Measurements from ENCODE around the gene RANBP3. TPM values are rescaled to one million over a fixed set of nuclear protein-coding genes. Genes with fewer than 3 reads are reported as not detected.
"Not testable (repeated sequence)": the region's sequence is repeated elsewhere in the genome, so short reads cannot be mapped to it uniquely, and the experiment has no call there.

Gene RANBP3
- total RNA-seq, 1 donor from 2014 or later: 78.8 TPM

DNA sequence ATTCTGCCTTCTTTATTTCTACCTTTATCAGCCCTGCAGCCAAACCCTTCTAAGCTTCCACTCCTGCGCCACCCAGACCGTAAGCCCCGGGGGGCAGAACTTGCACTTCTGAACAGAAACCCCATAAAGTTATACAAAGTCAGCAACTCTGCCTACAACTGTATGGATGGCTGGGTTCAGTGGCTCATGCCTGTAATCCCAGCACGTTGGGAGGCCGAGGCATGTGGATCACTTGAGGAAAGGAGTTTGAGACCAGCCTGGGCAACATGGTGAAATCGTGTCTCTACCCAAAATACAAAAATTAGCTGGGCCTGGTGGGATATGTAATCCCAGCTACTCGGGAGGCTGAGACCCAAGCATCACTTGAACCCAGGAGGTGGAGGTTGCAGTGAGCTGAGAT lies 10.4 kb downstream of the RANBP3 start:
- no peak for DNase-seq (ENCODE audit: low read depth)

DNA sequence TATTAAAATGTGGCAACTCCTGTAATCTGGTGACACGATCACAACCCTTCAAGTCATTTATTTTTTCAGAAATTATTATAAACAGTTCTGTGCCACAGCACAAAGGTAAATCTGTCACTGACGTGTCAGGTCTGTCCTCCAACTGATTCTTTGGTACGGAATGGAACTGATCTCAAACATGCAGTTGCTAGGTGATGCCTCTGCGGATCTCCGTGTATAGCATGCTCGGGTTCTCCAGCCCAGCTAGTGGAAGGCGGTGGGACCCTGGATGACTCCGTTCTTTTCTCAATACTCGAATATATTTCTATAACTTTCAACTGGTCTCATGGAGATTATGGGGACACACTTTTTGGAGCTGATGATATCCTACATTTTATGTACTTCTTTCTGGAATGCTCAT lies 11.0 kb downstream of the RANBP3 start:
- no peak for DNase-seq (ENCODE audit: low read depth)

DNA sequence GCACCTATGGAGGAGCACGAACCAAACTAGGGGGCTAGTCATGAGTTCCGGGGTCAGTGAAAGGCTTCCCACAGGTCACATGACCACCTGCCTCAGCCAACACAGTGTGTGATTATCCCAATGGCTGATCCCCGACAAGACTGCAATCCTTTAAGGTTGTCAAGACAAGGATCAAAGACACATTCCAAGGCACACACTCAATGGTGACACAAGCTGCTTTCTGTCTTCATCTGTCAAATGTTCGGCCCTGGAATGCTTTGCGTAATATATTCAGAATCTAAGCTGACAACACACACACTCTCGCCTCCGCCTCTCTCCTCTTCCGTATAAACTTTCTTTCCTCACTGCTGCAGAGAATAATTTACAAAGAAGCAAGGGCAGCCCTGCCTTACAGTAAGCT lies 11.7 kb downstream of the RANBP3 start:
- DNase-seq (ENCODE audit: low read depth): no peak

DNA sequence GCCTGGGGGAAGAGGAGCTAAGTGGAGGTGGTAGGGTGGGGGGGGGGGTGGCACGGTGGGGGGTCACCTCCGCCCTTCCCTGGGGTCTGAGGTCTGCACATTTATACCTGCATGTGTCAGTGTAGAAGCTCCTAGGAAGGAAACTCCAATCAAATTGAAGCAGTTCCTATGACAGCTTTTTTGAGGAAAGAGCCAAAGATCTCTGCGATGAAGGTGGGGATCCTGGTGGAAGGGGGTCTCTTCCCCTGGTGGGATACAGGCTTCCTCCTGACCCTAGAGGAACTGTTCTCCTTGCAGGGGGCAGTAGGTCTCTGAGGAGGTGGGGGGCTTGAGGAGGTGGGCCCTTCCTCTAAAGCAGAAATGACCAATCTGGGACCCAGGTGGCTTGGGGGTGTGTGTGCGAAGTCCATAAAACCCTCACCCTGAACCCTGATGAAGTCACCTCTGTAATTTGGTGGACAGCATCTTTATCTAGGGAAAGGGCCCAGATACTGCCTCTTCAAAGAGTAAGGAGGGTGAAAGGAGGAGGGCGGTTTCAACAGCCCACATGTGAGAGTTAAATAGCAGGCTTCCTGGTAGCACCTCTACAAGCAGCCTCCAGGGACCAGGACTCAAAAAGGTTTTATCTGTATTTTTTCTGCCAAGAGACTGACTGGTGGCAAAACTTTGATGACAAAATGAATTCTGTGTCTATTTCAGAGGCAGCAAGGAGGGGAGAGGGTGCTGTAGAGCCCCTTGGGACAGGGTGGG lies 12.9 kb downstream of the RANBP3 start:
- DNase-seq (ENCODE audit: low read depth): no peak

DNA sequence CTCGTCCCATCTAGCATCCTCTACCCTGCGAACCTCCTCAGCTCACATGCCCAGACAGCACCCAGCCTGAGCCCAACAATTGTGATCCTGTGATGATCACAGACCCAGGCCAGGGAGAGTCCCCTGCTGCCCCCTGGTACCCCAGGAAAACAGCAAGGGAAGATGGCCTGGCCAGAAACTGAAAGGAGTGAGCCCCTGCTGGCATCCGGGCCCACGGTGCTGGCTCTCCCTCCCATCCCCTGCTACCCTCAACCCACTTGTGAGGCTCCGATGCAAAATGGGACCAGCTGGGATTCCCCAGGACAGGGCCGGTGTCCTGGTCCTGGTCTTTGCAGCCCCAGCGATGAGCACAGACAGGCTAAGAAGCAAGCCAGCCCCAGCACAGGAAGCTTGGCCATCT lies 14.1 kb downstream of the RANBP3 start:
- no peak for DNase-seq (ENCODE audit: low read depth)

DNA sequence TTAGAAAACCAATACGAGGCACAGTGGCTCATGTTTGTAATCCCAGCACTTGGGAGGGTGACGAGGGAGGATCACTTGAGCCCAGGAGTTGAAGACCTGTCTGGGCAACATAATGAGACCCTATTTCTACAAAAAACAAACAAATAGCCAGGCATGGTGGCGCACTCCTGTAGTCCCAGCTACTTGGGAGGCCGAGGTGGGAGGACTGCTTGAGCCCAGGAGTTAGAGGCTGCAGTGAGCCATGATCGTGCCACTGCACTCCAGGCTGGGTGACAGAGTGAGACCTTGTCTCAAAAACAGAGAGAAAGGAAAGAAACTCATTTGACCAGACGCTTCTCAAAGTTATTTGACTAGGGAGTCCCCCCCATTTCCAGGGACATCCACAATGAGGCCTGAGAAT lies 14.7 kb downstream of the RANBP3 start:
- not testable (repeated sequence) for DNase-seq (ENCODE audit: low read depth)

DNA sequence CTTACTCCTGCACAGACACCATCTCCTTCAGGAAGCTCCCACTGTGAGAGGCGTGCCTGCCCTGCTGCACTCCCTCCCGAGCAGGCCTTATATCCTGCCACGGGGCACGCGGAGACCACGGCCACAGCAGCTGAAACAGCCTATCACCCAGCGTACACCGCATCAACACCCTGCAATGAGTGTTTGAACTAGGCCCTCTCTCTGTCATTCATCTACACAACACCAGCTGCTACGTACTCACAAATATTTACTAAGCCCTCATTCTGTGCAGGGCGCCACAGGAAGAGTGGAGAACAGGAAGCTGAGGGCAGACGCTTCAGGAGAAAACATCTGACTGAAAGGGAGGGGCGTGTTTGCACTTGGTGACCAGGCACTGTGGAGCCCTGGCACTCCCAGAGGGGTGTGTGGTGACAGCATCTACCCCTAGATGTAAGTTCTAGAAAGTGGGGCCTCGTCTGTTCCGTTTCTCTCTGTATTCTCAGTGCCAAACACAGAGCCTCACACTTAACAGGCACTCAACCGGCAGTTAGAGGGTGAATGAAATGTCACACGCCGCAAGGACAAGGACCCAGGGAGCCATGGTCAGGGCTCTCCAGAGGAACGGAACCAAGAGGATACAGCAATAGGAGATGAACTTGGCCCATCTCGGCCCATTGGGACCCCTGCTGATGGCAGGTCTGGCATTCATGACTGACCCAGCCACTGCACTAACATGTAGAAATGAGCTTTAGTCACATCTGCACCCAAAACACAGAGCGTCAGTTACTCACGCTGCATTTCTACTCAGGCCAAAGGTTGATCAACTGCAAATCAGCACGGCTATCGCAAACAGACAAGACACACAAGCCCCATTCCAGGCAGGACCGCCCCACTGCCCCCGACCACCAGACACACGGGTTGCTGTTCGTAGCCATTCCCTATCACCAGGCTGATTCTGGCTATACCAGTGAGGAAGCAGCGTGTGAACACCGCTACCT lies 15.7 kb downstream of the RANBP3 start:
- no peak for DNase-seq (ENCODE audit: low read depth)

DNA sequence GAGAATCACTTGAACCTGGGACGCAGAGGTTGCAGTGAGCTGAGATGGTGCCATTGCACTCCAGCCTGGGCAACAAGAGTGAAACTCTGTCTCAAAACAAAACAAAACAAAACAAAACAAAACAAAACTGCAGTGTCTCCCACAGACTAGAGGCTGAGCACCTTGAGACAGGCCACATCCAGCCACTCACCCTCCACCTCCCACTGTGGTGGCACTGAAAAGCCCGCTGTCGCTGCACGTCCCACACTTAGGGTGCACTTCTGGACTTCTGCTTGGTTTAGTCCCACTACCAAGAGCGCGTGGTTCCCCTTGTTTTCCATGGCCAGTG lies 16.3 kb downstream of the RANBP3 start:
- DNase-seq (ENCODE audit: low read depth): not testable (repeated sequence)

DNA sequence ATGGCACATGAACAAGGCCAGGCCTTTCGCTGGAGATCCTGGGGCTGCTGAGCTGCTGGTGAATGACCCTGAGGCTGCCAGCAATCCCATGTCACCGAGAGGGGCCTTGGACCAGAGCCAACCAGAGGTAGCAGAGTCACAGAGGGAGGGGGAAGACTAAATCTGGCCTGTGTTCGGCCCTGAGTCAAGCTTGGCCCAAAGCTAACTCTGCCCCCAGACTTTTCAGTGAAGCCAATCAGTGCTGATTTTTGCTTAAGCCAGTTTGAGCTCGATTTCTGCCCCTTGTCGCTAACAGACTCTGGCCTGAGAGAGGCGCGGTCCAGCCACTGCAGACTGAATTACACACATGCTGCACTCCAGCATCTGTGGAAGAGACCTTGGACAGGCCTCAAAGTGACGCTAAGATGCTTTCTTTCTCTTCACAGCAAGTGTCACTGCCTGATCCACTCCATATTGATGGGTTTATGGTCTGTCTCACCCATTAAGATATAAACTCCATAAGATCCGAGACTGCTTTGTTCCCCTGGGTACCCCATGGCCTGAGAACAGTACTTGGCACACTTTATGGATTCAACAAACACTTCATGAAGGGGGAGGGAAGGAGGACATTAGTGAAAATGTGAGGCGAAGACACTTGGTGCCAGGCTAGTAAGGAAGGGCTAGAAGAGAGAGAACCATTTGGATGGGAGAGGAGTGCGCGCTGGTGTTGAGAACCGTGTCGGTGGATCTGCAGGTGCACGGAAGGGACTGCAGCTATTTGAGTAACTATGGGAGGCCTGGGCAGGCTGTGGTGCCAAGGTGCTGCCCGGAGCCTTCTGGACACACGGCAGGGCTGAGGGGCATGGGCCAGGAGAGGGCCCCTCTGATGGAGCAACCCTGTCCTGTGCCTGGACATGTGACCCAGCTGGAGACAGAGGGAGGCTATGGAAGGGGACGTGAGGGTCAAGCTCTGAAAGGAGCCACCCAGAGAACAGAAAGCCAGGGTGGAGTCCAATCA lies 17.6 kb downstream of the RANBP3 start:
- no peak for DNase-seq (ENCODE audit: low read depth)

DNA sequence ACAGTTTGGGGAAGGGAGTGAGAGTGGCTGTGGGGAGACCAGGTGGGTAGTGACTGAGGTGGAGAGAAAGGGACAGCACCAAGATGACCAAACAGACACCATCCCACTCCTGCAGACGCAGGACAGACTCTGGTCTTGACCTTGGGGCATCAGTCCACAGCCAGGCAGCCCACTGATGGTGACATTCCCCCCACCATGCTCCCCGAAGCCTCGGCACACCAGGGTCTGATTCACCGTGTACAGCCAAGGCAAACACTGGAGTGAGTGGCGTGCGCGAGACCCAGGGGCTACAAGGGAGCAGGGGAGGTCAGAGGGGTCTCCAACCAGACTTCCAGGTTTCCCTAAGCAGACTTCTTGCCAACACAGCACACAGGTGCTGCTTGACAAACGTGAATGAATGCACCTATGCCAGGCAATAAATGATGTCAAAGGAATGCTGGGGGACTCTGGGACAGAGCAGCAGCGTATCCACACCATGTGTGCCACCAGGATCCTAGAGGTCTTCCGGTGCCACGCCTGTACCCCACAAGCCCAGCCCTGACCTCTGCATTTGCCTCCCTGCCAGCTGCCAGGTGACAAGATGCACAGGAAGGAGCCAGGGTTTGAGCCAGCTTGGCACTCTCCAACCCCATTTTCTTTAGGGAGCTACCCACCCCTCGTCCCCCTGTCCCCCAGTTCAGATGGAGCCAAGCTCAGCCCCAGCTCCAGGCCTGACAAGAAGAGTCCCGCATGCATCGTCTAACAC lies 18.5 kb downstream of the RANBP3 start:
- DNase-seq (ENCODE audit: low read depth): no peak

DNA sequence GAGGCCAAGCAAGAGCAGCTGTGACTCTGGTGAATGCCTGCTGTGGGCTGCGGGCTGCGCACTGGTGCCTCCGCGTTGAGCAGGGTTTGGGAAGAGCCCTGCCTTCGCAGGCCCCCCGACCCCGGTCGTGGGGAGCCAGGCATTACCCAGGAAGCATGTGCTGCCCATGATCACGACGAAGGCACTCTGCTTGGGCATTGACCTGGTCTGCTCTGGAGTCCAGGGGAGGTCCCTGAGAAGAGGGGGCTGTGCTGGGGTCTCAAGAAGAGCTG lies 19.2 kb downstream of the RANBP3 start:
- no peak for DNase-seq (ENCODE audit: low read depth)

DNA sequence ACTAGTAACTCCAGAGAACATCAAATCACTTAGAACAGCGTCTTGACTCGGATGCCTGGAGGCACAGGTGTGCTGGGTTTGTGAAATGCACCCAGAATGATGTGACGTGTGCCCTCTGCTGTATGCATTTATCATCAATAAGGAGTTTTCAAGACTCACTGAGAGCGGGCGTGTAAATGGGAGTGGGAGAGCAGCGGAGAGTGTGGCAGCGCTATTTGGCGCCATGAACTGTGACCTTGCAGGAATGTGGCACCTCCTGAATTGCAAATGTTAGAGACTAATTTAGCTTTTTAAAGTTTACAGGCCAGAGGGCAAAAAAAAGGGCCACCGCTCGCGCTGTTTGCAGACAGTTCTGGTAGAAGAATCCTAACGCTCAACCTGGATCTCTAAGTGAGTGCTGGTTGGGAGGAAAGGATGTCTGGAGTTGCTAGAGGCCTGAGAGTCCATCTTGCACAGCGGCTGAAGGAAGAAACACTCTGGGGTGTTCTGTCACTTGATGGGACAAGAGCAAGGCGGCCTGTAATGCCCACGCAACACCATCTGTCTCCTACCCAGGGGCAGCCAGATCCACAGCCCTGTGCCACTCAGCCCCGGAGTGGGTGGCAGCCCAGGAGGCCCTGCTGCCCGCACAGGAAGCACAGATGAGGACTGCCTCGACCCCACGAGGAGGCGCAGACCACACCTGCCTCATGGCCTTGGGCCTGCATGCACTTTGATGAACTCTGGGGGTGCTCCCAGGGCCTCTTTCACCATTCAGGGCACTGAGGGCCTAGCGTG lies 19.7 kb downstream of the RANBP3 start:
- no peak for DNase-seq (ENCODE audit: low read depth)

DNA sequence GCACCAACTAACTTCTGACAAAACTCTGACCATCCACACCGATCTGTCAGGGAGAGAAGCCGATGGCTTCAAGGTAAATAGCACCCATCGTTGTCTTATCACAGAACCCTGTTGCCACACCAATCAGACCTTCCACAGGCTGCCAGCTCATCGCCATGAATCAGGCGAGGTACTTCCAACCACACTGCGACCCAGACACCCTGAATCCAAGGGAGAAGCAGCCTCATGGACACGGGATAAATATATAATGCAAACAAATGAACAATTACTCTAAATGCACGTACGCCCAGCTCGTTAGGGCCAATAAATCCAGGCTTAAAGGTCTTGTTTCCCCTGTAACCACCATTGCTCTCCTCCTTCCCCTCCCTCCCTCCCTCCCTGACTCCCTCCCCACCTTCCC lies 20.8 kb downstream of the RANBP3 start:
- no peak for DNase-seq (ENCODE audit: low read depth)

DNA sequence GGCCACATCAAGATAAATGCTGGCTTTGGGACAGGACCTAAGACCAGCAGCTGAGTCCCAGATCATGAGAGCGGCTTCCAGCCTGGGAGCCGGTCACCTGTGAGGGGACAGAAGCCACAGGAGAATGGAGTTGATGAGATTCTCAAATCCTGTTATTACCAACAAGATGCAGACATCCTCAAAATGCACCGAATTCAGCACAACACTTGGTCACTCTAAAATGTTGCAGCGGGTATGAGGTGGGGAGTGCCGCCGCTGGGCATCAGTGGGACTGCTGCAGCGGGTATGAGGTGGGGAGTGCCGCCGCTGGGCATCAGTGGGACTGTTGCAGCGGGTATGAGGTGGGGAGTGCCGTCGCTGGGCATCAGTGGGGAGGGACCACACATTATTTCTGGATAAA lies 21.2 kb downstream of the RANBP3 start:
- no peak for DNase-seq (ENCODE audit: low read depth)

DNA sequence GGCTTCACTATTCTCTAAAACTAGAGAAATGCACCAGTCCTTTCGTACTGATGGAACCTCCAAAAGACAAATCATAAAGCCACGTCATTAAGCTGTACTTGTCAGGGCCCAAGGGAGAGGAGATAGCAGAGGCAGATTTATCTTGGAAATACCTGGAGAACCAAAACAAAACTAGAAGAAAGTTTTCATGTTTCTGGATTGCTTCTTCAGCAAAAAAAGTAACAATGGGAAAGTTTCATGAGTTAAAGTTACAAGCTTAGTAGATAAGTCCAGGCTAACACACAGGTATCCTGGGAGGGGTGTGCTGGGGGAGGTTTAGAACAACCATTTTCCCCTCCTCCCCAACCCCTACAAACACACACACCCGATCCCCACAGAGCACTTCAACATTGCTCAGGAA lies 21.6 kb downstream of the RANBP3 start:
- no peak for DNase-seq (ENCODE audit: low read depth)

DNA sequence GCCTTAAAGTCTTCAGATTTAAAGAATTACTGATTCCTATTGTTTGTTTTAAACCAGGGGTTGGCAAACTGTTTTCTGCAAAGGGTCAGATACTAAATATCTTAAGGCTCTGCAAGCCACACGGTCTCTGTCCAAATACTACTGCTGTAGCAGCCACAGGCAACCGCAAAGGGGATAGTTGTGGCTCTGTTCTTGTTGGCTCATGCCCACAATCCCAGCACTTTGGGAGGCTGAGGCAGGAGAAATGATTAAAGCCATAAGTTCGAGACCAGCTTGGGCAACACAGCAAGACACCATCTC lies 22.4 kb downstream of the RANBP3 start:
- no peak for DNase-seq (ENCODE audit: low read depth)

DNA sequence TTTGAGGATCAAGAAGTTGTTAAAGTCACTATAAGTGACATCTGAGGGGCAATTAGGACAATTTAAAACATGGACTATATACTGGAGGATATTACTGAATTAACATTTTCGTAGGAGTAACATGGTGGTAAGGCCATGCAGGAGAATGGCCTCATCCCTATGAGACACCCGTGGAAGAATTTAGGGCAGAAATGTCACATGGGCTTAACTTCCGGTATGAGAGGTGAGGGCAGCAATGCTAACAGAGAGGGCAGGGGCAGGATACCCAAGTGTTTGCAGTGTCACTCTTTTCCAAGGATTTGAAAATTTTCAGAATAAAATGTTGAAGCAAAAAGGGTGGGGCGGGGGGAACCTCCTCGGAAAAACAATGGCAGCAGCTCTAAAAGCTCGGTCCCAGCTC lies 23.6 kb downstream of the RANBP3 start:
- no peak for DNase-seq (ENCODE audit: low read depth)

DNA sequence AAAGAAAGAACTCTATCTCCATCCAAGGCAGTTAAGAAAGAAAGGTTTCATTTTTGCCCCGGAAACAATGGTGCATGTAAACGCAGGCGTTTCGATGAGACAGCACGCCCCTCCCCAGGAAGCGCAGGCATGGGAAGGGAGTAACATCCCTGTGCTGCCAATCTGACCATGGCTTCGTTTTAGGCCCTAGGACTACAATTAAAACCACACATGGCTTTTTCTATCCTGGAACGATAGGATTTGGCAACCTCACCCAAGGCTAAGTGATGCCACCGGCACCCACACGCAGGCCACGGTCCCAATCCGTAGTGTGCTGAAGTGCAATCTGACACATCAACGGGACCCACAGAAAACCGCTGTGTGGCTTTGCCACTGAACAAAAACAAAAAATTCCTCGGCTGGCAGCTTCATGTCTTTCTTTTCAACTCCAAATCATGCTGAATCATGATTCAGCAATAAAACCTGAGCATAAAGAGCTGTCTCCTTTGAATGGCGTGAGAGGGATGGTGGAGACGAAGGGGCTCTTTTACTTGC lies 24.2 kb downstream of the RANBP3 start:
- DNase-seq (ENCODE audit: low read depth): no peak

DNA sequence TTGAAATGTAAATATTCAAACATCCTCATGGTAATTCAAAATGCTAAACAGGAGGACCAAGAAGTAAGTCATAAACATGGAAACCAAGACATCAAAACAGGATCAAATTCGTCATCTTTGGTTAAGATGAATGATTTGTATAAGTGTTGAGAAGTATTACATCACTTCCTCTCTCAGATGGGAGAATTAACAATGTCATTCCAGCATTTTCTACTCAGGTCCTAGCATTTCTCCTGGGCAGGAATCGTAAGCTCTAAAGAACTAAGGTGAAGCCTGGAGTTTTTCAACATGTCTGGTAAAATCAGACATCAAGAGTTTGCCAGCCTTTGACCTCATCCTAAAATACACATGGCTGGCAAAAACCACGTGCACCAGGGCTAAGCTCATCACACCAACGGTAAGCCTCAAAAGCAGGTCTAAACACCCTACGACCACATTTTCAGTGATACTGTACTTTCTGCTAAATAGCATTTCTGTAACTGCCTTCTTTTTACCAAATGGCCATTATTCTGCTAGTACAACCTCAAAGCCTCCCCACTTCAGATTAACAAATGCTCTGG lies 24.8 kb downstream of the RANBP3 start:
- DNase-seq (ENCODE audit: low read depth): no peak
